Myocyte (in vitro differentiated cells): ENCODE measurements around the gene RHOXF2B. TPM values are rescaled to one million over a fixed set of nuclear protein-coding genes. Genes with fewer than 3 reads are reported as not detected.
A peak's percentile ranks its signal among the peaks of the same experiment; 100 is the strongest.
"Not testable (repeated sequence)": the region's sequence is repeated elsewhere in the genome, so short reads cannot be mapped to it uniquely, and the experiment has no call there.

Experiments used
- DNase-seq: peaks from one replicate; pipeline ENCODE4 v3.0.0-alpha.2; 2012; ENCODE audit warnings: low read depth
- polyA plus RNA-seq: library from polyadenylated mRNA; unstranded; fragments of >200 nt; gene quantifications from one replicate; pipeline ENCODE4 v1.2.1, GENCODE V29; 2012; ENCODE audit warnings: missing spikeins
- total RNA-seq: library from RNA; depleted of rRNA; stranded (reverse); fragments of >200 nt; gene quantifications from 2 replicates; pipeline ENCODE4 v1.2.3, GENCODE V29; 2014

RHOXF2B gene
- not detected in 2 replicates for total RNA-seq
- not detected for polyA plus RNA-seq

DNA sequence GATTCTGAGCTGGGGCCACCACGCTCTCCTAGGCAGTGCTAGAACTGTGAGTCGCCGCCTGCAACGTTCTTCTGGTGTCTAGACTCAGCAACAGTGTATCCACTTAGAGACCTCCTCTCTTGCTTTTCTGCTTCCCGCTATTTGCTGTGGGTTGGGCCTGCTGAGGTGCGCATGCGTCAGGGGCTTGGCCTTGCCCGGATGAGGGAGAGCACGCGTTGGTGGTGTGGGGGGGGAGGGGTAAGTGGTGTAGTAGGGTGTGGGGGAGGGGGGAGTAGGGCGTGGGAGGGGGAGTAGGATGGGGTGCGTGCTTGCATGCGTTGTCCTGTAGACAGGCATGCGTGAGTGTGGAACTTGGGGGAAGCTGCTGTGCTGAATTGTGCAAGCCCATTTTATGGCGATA lies at the start of gene RHOXF2B:
Gene RHOXF2B, minus strand, starts transcription at position 101 of the 400 bp plus-strand sequence. CDS start 138 bp downstream, outside the sequence.
- DNase-seq: not testable (repeated sequence)

DNA sequence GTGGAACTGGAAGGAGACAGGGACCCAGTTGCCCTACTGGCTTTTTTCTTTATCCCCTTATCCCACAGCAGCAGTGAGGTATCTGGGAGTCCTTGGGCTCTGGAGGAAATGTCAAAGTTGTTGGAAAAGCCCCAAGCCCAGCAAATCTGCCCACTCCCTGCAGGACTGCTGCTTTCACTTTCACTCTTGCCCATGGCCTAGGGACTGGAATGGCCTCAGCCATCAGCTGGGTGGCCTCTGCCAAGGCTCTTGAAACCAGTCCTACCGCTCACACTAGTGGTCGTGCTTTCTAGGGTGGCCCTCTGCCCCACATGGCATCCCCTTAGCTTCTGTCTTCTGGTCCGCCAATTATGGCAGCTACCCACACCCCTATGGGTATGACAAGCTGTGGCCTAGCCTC lies 48.0 kb upstream of the RHOXF2B start:
- peak; percentile 2 for DNase-seq

- no peak for DNase-seq
These were observed 42.7 kb upstream of the RHOXF2B start for GRCh38 chrX:120120223-120120622.

- DNase-seq: no peak
These were observed 38.0 kb upstream of the RHOXF2B start, which contains the start of gene RHOXF1 for GRCh38 chrX:120115438-120115963. RHOXF1 (minus strand) TSS chrX:120115913; CDS start chrX:120115862, 51 bp downstream.

GRCh38 chrX:120111611-120112010 lies 34.1 kb upstream of the RHOXF2B start:
- no peak for DNase-seq

DNA sequence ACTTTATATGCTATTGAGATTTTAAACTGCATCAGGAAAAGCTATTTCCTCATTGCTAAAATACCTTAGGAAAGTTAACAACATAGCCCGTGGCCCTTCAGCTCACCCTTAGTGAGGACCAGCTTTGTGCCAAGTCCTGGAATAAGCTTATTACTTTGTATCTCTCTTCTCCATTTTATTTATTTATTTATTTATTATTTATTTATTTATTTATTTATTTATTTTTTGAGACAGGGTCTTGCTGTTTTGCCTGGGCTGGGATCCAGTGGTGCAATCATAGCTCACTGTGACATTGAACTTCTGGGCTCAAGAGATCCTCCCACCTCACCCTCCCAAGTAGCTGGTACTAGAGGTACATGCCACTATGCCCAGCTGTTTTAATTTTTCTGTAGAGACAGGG lies 31.9 kb upstream of the RHOXF2B start:
- DNase-seq: no peak

GRCh38 chrX:120104707-120105106 lies 27.2 kb upstream of the RHOXF2B start:
- not testable (repeated sequence) for DNase-seq

GRCh38 chrX:120101057-120101456 lies 23.6 kb upstream of the RHOXF2B start:
- DNase-seq: not testable (repeated sequence)

DNA sequence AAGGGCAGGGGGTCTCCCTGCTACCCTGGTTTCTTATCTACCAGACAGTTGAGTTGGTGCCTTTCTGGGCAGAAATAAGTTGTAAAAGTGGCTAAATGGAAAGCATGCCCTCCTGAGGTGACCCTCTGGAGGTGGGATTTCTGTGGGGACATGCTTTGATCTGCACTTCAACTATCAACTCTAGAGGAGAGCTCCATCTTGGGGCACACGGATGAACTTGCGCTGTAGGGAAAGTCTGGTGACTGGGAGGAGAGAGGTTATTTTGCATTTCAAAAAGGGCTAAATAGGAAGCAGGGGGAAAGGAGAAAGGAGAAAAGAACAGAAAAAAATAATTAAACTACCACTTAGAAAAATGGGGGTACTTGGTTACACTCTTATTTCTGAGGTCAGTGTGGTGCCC lies 12.7 kb upstream of the RHOXF2B start:
- no peak for DNase-seq

DNA sequence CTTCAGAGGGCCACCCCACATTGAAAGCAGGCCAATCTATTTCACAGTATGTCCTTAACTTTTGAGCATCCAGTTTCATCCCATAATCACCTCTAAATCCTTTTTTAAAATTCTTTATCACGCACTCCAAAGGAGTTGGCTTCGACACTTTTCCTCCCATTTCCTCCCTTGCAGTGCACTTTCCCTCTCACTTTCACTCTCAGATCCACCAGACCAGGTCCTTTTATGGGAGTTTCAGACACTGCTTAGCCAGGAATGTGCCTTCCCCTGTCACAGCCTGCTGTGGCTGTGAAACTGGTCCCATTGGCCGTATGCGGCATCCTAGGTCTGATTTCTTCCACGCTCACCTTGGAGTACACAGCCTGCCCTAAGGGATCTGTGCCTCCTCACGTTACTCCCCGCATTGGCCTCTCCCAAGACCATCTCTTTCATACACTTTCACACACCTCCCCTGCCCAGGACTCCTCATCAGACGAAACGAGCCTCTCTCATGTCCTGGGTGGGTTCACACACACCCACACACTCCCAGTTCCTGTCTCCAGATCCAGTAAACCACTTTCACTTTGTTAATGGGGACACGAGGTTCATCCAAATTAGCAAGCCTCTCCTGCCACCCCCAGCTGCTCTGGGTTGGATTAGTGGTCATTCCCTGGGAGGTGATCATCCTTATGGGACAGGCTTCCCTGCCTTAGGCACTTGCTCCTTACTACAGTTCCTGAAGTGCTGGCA lies 10.0 kb upstream of the RHOXF2B start:
- peak; percentile 3 for DNase-seq

DNA sequence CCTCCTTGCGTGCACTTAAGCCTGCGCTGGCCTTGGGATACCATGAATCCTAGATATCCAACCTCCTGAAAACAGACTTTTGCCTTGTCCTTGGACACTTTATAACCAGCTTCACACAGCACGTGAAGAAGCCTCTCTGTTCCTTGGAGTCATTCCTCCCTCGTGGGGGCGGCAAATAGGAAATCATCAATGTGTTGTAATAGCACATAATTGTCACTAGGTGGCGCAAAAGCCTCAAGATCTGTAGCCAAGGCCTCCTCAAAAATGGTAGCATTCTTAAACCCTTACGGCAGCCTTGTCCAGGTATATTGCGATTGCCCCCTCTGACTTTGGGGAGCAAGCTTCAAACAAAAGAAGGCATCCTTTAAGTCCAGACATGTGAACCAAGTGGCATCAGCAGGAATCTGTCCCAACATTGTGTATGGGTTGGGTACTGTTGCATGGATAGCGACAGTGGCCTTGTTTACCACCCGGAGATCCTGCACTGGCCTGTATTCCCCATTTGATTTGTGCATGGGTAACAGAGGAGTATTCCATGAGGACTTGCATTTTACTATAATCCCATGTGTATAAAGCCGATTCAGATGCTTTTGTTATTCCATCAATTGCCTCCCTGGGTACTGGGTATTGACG lies 8.2 kb upstream of the RHOXF2B start:
- not testable (repeated sequence) for DNase-seq

- not testable (repeated sequence) for DNase-seq
These were observed 11.3 kb downstream of the RHOXF2B start for GRCh38 chrX:120066169-120066568.

DNA sequence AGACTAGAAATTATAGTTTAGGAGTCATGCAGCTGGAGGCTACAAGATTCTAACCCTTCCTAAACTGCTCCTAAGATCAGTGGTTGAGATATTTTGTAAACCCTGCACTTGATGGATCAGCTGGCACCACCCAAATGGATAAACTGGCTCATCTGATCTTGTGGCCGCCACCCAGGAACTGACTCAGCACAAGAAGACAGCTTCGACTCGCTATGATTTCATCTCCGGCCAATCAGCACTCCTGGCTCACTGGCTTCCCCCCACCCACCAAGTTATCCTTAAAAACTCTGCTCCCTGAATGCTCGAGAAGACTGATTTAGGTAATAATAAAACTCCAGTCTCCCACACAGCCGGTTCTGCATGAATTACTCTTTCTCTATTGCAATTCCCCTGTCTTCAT lies 34.8 kb downstream of the RHOXF2B start:
- DNase-seq: not testable (repeated sequence)

- not testable (repeated sequence) for DNase-seq
These were observed 35.2 kb downstream of the RHOXF2B start for GRCh38 chrX:120042247-120042646.

- not testable (repeated sequence) for DNase-seq
These were observed 37.3 kb downstream of the RHOXF2B start for GRCh38 chrX:120040176-120040575.

DNA sequence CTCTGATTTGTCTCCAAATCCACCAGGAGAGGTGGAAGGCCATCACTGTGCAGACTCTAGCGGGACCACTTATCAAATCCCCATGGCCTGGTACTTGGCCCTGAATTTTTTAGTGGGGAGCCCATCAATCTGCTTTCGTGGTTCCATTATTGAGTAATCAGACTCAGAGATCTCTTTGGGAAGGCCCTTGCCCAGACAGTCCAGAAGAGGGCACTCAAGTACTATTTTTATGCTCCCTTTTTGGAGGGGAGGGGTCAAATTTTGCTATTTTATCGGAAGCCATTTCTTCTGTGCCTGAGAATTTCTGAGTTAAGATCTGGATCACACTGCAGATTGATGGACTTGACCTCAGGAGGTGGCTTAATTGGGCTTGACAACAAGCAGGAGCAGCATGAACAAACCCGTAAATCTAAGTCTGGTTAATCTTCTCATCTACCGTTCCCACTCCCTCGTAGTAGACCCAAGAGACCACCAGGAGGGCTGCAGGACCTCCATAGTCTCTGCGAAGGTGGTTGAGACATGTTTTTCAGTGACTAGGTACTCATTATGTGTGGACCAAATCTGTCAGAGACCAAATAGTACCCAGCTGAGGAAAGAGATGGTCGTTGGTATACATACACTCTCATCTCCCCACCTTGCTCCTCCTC lies 38.3 kb downstream of the RHOXF2B start:
- DNase-seq: not testable (repeated sequence)

GRCh38 chrX:120036704-120037103 lies 40.8 kb downstream of the RHOXF2B start:
- no peak for DNase-seq

DNA sequence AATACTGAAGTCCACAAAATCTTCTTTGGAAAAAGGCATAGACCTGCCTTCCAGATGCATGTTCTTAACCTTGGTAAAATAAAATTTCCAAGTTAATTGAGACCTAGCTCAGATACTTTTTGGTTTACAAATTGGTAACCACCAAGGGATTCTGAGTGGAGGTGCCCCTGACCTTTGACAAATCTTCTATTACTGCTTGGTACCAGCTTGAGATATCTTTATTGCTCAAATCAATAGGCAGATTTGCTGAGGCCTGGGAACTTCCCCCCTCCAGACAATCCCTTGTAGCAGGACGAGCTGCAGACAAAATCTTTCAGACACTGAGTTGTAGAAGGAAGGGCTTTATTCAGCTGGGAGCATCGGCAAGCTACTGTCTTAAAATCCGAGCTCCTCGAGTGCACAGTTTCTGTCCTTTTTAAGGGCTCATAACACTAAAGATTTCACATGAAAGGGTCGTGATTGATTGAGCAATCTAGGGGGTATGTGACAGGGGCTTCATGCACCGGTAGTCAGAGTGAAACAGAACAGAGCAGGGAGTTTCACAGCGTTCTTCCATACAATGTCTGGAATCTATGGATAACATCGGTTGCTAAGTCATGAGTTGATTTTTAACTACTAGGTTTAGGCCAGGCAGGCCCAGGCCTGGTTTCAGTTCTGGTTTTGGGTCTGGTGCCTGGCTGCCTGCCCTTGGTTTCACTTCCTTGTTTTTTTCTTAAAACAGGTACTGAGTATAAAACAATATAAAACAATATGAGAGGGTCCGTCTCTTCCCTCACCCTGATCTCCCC lies 41.8 kb downstream of the RHOXF2B start:
- DNase-seq: not testable (repeated sequence)

GRCh38 chrX:120029354-120029753 lies 48.1 kb downstream of the RHOXF2B start:
- peak; percentile 1 for DNase-seq

DNA sequence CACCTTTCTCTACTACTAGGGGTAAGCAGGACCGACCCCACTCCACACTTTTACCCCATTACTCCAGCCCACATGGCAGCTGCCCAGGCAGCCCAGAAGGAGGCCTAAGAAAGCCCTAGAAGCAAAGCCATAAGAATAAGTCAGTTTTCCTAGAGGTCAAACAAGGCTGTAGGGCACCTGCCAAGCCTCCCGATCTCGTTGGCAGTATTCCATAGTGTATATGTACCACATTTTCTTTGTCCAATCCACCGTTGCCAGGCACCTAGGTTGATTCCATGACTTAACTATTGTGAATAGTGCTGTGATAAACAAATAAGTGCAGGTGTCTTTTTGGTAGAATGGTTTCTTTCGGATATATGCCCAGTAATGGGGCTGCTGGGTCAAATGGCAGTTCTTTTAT lies 54.2 kb downstream of the RHOXF2B start:
- DNase-seq: no peak

GRCh38 chrX:120022763-120023162 lies 54.7 kb downstream of the RHOXF2B start:
- DNase-seq: no peak
